ENCODE data around the gene FOXL2NB.

The FOXL2NB gene

GRCh38 chr3:138937690-138938055 lies 9.3 kb upstream of the FOXL2NB start:
- Histone ChIP-seq H3K36me3 (ENCODE audit: insufficient read depth, low read length) (no peaks in the 10 kb centered on the region), H3K9me2 (replicated peaks; ENCODE audit: low read depth, low read length) (no peaks in the 10 kb centered on the region), H3K4me1 (ENCODE audit: insufficient read depth, low read length, poor library complexity, severe bottlenecking) (no peaks in the 10 kb centered on the region), H3K27me3 (ENCODE audit: insufficient read depth, low read length, poor library complexity, severe bottlenecking) (no peaks in the 10 kb centered on the region), H3F3A (ENCODE audit: low read depth) (no peaks in the 10 kb centered on the region), H3K9me3 (ENCODE audit: insufficient read depth, low read depth, low read length) (no peaks in the 10 kb centered on the region), H3K79me2 (ENCODE audit: insufficient read depth, low read length) (no peaks in the 10 kb centered on the region), H3K4me2 (ENCODE audit: low read depth, low read length, poor library complexity, severe bottlenecking) (no peak overlapping the region), H2AFZ (ENCODE audit: low read length) (no peak overlapping the region), H3K9ac (ENCODE audit: low read depth, low read length, poor library complexity, severe bottlenecking) (no peak overlapping the region), H3K4me3 (ENCODE audit: low read length, poor library complexity, severe bottlenecking) (no peak overlapping the region), H4K20me1 (ENCODE audit: insufficient read depth, low read length, poor library complexity, severe bottlenecking) (no peaks in the 10 kb centered on the region)
- TF ChIP-seq CTCF (conservative IDR thresholded peaks at IDR 0.05; ENCODE audit: low read length) (no peak), EZH2phosphoT487 (IDR thresholded peaks at IDR 0.05; ENCODE audit: borderline replicate concordance) (no peak)

GRCh38 chr3:138938056-138938876 lies 8.8 kb upstream of the FOXL2NB start:
- Histone ChIP-seq H3K27me3 (ENCODE audit: insufficient read depth, low read length, poor library complexity, severe bottlenecking) (no peaks in the 10 kb centered on the region), H3K4me1 (ENCODE audit: insufficient read depth, low read length, poor library complexity, severe bottlenecking) (no peaks in the 10 kb centered on the region), H3F3A (ENCODE audit: low read depth) (no peaks in the 10 kb centered on the region), H3K4me2 (ENCODE audit: low read depth, low read length, poor library complexity, severe bottlenecking) (no peak overlapping the region), H3K4me3 (ENCODE audit: low read length, poor library complexity, severe bottlenecking) (no peak overlapping the region), H4K20me1 (ENCODE audit: insufficient read depth, low read length, poor library complexity, severe bottlenecking) (no peaks in the 10 kb centered on the region), H3K9me2 (replicated peaks; ENCODE audit: low read depth, low read length) (no peaks in the 10 kb centered on the region), H3K36me3 (ENCODE audit: insufficient read depth, low read length) (no peaks in the 10 kb centered on the region), H3K9me3 (ENCODE audit: insufficient read depth, low read depth, low read length) (no peaks in the 10 kb centered on the region), H2AFZ (ENCODE audit: low read length) (no peak overlapping the region), H3K9ac (ENCODE audit: low read depth, low read length, poor library complexity, severe bottlenecking) (no peak overlapping the region), H3K79me2 (ENCODE audit: insufficient read depth, low read length) (no peaks in the 10 kb centered on the region)
- TF ChIP-seq EZH2phosphoT487 (IDR thresholded peaks at IDR 0.05; ENCODE audit: borderline replicate concordance) (no peak), CTCF (conservative IDR thresholded peaks at IDR 0.05; ENCODE audit: low read length) (no peak)

- Histone ChIP-seq H4K20me1 (ENCODE audit: insufficient read depth, low read length, poor library complexity, severe bottlenecking) (no peaks in the 10 kb centered on the region), H3K27me3 (ENCODE audit: insufficient read depth, low read length, poor library complexity, severe bottlenecking) (no peaks in the 10 kb centered on the region), H3K4me3 (ENCODE audit: low read length, poor library complexity, severe bottlenecking) (no peak overlapping the region), H3K79me2 (ENCODE audit: insufficient read depth, low read length) (no peaks in the 10 kb centered on the region), H3K9ac (ENCODE audit: low read depth, low read length, poor library complexity, severe bottlenecking) (no peak overlapping the region), H3K9me3 (ENCODE audit: insufficient read depth, low read depth, low read length) (no peaks in the 10 kb centered on the region), H3K4me1 (ENCODE audit: insufficient read depth, low read length, poor library complexity, severe bottlenecking) (no peaks in the 10 kb centered on the region), H3K36me3 (ENCODE audit: insufficient read depth, low read length) (no peaks in the 10 kb centered on the region), H2AFZ (ENCODE audit: low read length) (no peak overlapping the region), H3F3A (ENCODE audit: low read depth) (no peaks in the 10 kb centered on the region), H3K4me2 (ENCODE audit: low read depth, low read length, poor library complexity, severe bottlenecking) (no peak overlapping the region), H3K9me2 (replicated peaks; ENCODE audit: low read depth, low read length) (no peaks in the 10 kb centered on the region)
- no peak for TF ChIP-seq CTCF (conservative IDR thresholded peaks at IDR 0.05; ENCODE audit: low read length)
- TF ChIP-seq EZH2phosphoT487 (IDR thresholded peaks at IDR 0.05; ENCODE audit: borderline replicate concordance) = no peak
Measured at GRCh38 chr3:138938877-138939560, 8.0 kb upstream of the FOXL2NB start.

Data from Loucy (cell line).